Stimulated activated CD4-positive, alpha-beta T cell treated with anti-CD3 and anti-CD28 coated beads, Interleukin-12 subunit alpha, Interleukin-12 subunit beta, amount 100 ng/mL, for 24 hours (primary cell): ENCODE data around the gene PSRC1.

ENCODE experiments used
- DNase-seq, 2 experiments: peaks; one replicate each; pipeline ENCODE4 v3.0.0-alpha.2; 2020; ENCODE audit warnings: low read depth in 2 of 2

Gene PSRC1

GRCh38 chr1:109247401-109248365, 35.3 kb downstream of the PSRC1 start:
- no peak for DNase-seq

GRCh38 chr1:109246141-109246551, 36.8 kb downstream of the PSRC1 start:
- DNase-seq, result no peak

GRCh38 chr1:109243860-109244552, 38.9 kb downstream of the PSRC1 start:
- DNase-seq, result no peak

GRCh38 chr1:109243221-109243620, 39.7 kb downstream of the PSRC1 start:
- no peak for DNase-seq

- DNase-seq, result no peak
Measured at GRCh38 chr1:109242387-109242786, 40.6 kb downstream of the PSRC1 start.

- DNase-seq, result no peak
Measured at GRCh38 chr1:109241841-109242345, 41.1 kb downstream of the PSRC1 start.

GRCh38 chr1:109241344-109241743, 41.6 kb downstream of the PSRC1 start:
- no peak for DNase-seq

- no peak for DNase-seq
Measured at GRCh38 chr1:109240158-109241152, 42.5 kb downstream of the PSRC1 start.

- DNase-seq, result no peak
Measured at GRCh38 chr1:109239409-109240068, 43.4 kb downstream of the PSRC1 start.

- DNase-seq, result no peak
Measured at GRCh38 chr1:109239047-109239408, 43.9 kb downstream of the PSRC1 start.

- DNase-seq, result no peak
Measured at GRCh38 chr1:109238382-109238781, 44.6 kb downstream of the PSRC1 start.

- DNase-seq, result no peak
Measured at GRCh38 chr1:109237512-109237911, 45.4 kb downstream of the PSRC1 start.

GRCh38 chr1:109235137-109235536, 47.8 kb downstream of the PSRC1 start:
- DNase-seq, result no peak

GRCh38 chr1:109231066-109231465, 51.9 kb downstream of the PSRC1 start:
- DNase-seq, result no peak
